ENCODE measurements around the gene GARIN5A. TPM values are rescaled to one million over a fixed set of nuclear protein-coding genes. Genes with fewer than 3 reads are reported as not detected.

The GARIN5A gene
- polyA plus RNA-seq, 3 donors, result 0.41 TPM; not detected in 2

- no peak overlapping the region for H3K27ac Mint-ChIP-seq
Observed at GRCh38 chr19:50437862-50438449, 38.7 kb downstream of the GARIN5A start.

DNA sequence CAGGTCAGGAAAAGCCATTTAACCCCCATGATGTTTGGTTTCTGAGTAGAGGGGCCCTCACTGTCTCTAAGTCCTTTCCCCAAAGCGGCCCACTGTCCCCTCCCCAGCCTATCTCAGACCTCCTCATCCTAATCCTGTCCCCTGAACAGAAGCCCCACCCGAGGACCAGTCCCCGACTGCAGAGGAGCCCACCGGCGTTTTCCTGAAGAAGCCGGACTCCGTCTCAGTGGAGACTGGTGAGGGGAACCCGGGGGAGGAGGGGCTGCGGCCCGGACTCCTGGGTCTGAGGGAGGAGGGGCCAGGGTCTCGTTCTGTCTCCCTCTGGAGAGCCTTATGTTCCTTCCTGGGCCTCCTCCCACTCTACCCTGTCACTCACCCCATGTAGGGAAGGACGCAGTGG lies 41.0 kb downstream of the GARIN5A start:
- Histone ChIP-seq H3K4me3 (replicated peaks in 1 of 3; ENCODE audit: low read depth in 2 of 3, low read length in 3 of 3) (no peak overlapping the region), H3K9me3 (replicated peaks in 1 of 2; ENCODE audit: control insufficient read depth in 1 of 2, insufficient read depth in 1 of 2, low read length in 2 of 2) (no peaks in the 10 kb centered on the region), H3K79me2 (ENCODE audit: insufficient read depth, low read length) (no peaks in the 10 kb centered on the region), H3K27me3 (ENCODE audit: control insufficient read depth in 2 of 2, insufficient read depth in 2 of 2, low read length in 2 of 2) (peaks cover 0 to 10% of the 10 kb centered on the region in 2 donors), H4K20me1 (ENCODE audit: insufficient read depth, low read length) (no peaks in the 10 kb centered on the region), H3K4me2 (replicated peaks; ENCODE audit: extremely low read depth, low read length, poor library complexity, severe bottlenecking) (no peak overlapping the region), H3K36me3 (replicated peaks in 1 of 2; ENCODE audit: control insufficient read depth in 1 of 2, insufficient read depth in 2 of 2, low read length in 2 of 2) (no peaks in the 10 kb centered on the region), H3K4me1 (ENCODE audit: control insufficient read depth in 1 of 2, insufficient read depth in 2 of 2, low read length in 2 of 2) (peaks cover 14 to 15% of the 10 kb centered on the region in 2 donors), H3K27ac (ENCODE audit: low read depth in 1 of 2, low read length in 2 of 2) (no peak overlapping the region), H3K9ac (ENCODE audit: insufficient read depth, low read length, poor library complexity, severe bottlenecking) (no peak overlapping the region), H2AFZ (ENCODE audit: insufficient read depth, low read depth, low read length, poor library complexity, severe bottlenecking) (no peak overlapping the region)
- peaks cover 16% of the 10 kb centered on the region for H3K4me1 Mint-ChIP-seq
- no peak overlapping the region for H3K4me3 Mint-ChIP-seq
- H3K27me3 Mint-ChIP-seq (ENCODE audit: low read depth in 3 of 3), result peaks cover 20 to 38% (median 28%) of the 10 kb centered on the region in 3 donors
- TF ChIP-seq, protein P1, sequence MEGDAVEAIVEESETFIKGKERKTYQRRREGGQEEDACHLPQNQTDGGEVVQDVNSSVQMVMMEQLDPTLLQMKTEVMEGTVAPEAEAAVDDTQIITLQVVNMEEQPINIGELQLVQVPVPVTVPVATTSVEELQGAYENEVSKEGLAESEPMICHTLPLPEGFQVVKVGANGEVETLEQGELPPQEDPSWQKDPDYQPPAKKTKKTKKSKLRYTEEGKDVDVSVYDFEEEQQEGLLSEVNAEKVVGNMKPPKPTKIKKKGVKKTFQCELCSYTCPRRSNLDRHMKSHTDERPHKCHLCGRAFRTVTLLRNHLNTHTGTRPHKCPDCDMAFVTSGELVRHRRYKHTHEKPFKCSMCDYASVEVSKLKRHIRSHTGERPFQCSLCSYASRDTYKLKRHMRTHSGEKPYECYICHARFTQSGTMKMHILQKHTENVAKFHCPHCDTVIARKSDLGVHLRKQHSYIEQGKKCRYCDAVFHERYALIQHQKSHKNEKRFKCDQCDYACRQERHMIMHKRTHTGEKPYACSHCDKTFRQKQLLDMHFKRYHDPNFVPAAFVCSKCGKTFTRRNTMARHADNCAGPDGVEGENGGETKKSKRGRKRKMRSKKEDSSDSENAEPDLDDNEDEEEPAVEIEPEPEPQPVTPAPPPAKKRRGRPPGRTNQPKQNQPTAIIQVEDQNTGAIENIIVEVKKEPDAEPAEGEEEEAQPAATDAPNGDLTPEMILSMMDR (IDR thresholded peaks at IDR 0.05), result no peak
- no peaks in the 10 kb centered on the region for H3K36me3 Mint-ChIP-seq
- intact Hi-C loops (cut with micrococcal nuclease), result no loop called here
- H3K27ac Mint-ChIP-seq, result no peak overlapping the region
- DNase-seq, result no peak
- 80% methylated on average over 1 of the region's 12 CpGs for WGBS (ENCODE audit: insufficient coverage)
- no peaks in the 10 kb centered on the region for H3K9me3 Mint-ChIP-seq

More at GRCh38 chr19:50437862-50438449, 38.7 kb downstream of the GARIN5A start:
- Histone ChIP-seq H3K4me3 (replicated peaks in 1 of 3; ENCODE audit: low read depth in 2 of 3, low read length in 3 of 3) (no peak overlapping the region), H3K27me3 (ENCODE audit: control insufficient read depth in 2 of 2, insufficient read depth in 2 of 2, low read length in 2 of 2) (peaks cover 0 to 3% of the 10 kb centered on the region in 2 donors), H2AFZ (ENCODE audit: insufficient read depth, low read depth, low read length, poor library complexity, severe bottlenecking) (no peak overlapping the region), H3K4me1 (ENCODE audit: control insufficient read depth in 1 of 2, insufficient read depth in 2 of 2, low read length in 2 of 2) (no peaks in the 10 kb centered on the region), H3K4me2 (replicated peaks; ENCODE audit: extremely low read depth, low read length, poor library complexity, severe bottlenecking) (no peak overlapping the region), H3K27ac (ENCODE audit: low read depth in 1 of 2, low read length in 2 of 2) (no peak overlapping the region), H3K9me3 (replicated peaks in 1 of 2; ENCODE audit: control insufficient read depth in 1 of 2, insufficient read depth in 1 of 2, low read length in 2 of 2) (no peaks in the 10 kb centered on the region), H3K9ac (ENCODE audit: insufficient read depth, low read length, poor library complexity, severe bottlenecking) (no peak overlapping the region), H4K20me1 (ENCODE audit: insufficient read depth, low read length) (no peaks in the 10 kb centered on the region), H3K36me3 (replicated peaks in 1 of 2; ENCODE audit: control insufficient read depth in 1 of 2, insufficient read depth in 2 of 2, low read length in 2 of 2) (no peaks in the 10 kb centered on the region), H3K79me2 (ENCODE audit: insufficient read depth, low read length) (no peaks in the 10 kb centered on the region)
- peaks cover 20 to 32% (median 21%) of the 10 kb centered on the region in 3 donors for H3K27me3 Mint-ChIP-seq (ENCODE audit: low read depth in 3 of 3)
- DNase-seq, result no peak
- TF ChIP-seq, protein P1 (IDR thresholded peaks at IDR 0.05), result no peak
- H3K4me1 Mint-ChIP-seq, result peaks cover under 1% of the 10 kb centered on the region
- 100% methylated on average over 3 of the region's 5 CpGs for WGBS (ENCODE audit: insufficient coverage)
- H3K4me3 Mint-ChIP-seq, result no peak overlapping the region
- intact Hi-C loops (cut with micrococcal nuclease), result no loop called here
- no peaks in the 10 kb centered on the region for H3K36me3 Mint-ChIP-seq
- H3K9me3 Mint-ChIP-seq, result no peaks in the 10 kb centered on the region

Data from CD14-positive monocyte (primary cell).